ENCODE results near the gene IGSF3.
"Not testable (repeated sequence)": the region's sequence is repeated elsewhere in the genome, so short reads cannot be mapped to it uniquely, and the experiment has no call there.

The IGSF3 gene

GRCh38 chr1:116631996-116632925, 35.3 kb downstream of the IGSF3 start:
- in situ Hi-C loops (cut with HindIII; ENCODE audit: low sequenced_read_pairs); H3K4me3 ChIP-seq (ENCODE audit: low read depth, low read length); DNase-seq (ENCODE audit: low read depth): not testable (repeated sequence)

- H3K4me3 ChIP-seq (ENCODE audit: low read depth, low read length); DNase-seq (ENCODE audit: low read depth); in situ Hi-C loops (cut with HindIII; ENCODE audit: low sequenced_read_pairs): not testable (repeated sequence)
Measured at GRCh38 chr1:116631554-116631953, 36.0 kb downstream of the IGSF3 start.

GRCh38 chr1:116630057-116630456, 37.5 kb downstream of the IGSF3 start:
- in situ Hi-C loops (cut with HindIII; ENCODE audit: low sequenced_read_pairs); DNase-seq (ENCODE audit: low read depth); H3K4me3 ChIP-seq (ENCODE audit: low read depth, low read length): not testable (repeated sequence)

- DNase-seq (ENCODE audit: low read depth); in situ Hi-C loops (cut with HindIII; ENCODE audit: low sequenced_read_pairs); H3K4me3 ChIP-seq (ENCODE audit: low read depth, low read length): not testable (repeated sequence)
Measured at GRCh38 chr1:116629441-116629840, 38.1 kb downstream of the IGSF3 start.

- in situ Hi-C loops (cut with HindIII; ENCODE audit: low sequenced_read_pairs), result no loop called here
- no peak for DNase-seq (ENCODE audit: low read depth)
- H3K4me3 ChIP-seq (ENCODE audit: low read depth, low read length), result no peak overlapping the region
- no peak for TF ChIP-seq CTCF (IDR thresholded peaks at IDR 0.05; ENCODE audit: low read depth, low read length, missing control alignments)
Measured at GRCh38 chr1:116628448-116628847, 39.1 kb downstream of the IGSF3 start.

GRCh38 chr1:116627357-116627756, 40.2 kb downstream of the IGSF3 start:
- H3K4me3 ChIP-seq (ENCODE audit: low read depth, low read length); DNase-seq (ENCODE audit: low read depth); in situ Hi-C loops (cut with HindIII; ENCODE audit: low sequenced_read_pairs): not testable (repeated sequence)

GRCh38 chr1:116626915-116627314, 40.6 kb downstream of the IGSF3 start:
- H3K4me3 ChIP-seq (ENCODE audit: low read depth, low read length); DNase-seq (ENCODE audit: low read depth); in situ Hi-C loops (cut with HindIII; ENCODE audit: low sequenced_read_pairs): not testable (repeated sequence)

GRCh38 chr1:116625155-116625554, 42.4 kb downstream of the IGSF3 start:
- H3K4me3 ChIP-seq (ENCODE audit: low read depth, low read length); in situ Hi-C loops (cut with HindIII; ENCODE audit: low sequenced_read_pairs); DNase-seq (ENCODE audit: low read depth): not testable (repeated sequence)

GRCh38 chr1:116624040-116624439, 43.5 kb downstream of the IGSF3 start:
- DNase-seq (ENCODE audit: low read depth), result no peak
- no peak overlapping the region for H3K4me3 ChIP-seq (ENCODE audit: low read depth, low read length)
- no peak for TF ChIP-seq CTCF (IDR thresholded peaks at IDR 0.05; ENCODE audit: low read depth, low read length, missing control alignments)
- in situ Hi-C loops (cut with HindIII; ENCODE audit: low sequenced_read_pairs), result no loop called here

- H3K4me3 ChIP-seq (ENCODE audit: low read depth, low read length); in situ Hi-C loops (cut with HindIII; ENCODE audit: low sequenced_read_pairs); DNase-seq (ENCODE audit: low read depth): not testable (repeated sequence)
Measured at GRCh38 chr1:116622496-116622895, 45.0 kb downstream of the IGSF3 start.

GRCh38 chr1:116621756-116622155, 45.8 kb downstream of the IGSF3 start:
- H3K4me3 ChIP-seq (ENCODE audit: low read depth, low read length); in situ Hi-C loops (cut with HindIII; ENCODE audit: low sequenced_read_pairs); DNase-seq (ENCODE audit: low read depth): not testable (repeated sequence)

- H3K4me3 ChIP-seq (ENCODE audit: low read depth, low read length); in situ Hi-C loops (cut with HindIII; ENCODE audit: low sequenced_read_pairs); DNase-seq (ENCODE audit: low read depth): not testable (repeated sequence)
Measured at GRCh38 chr1:116620392-116620791, 47.1 kb downstream of the IGSF3 start.

GRCh38 chr1:116619106-116619505, 48.4 kb downstream of the IGSF3 start:
- in situ Hi-C loops (cut with HindIII; ENCODE audit: low sequenced_read_pairs); DNase-seq (ENCODE audit: low read depth); H3K4me3 ChIP-seq (ENCODE audit: low read depth, low read length): not testable (repeated sequence)

GRCh38 chr1:116617808-116618207, 49.7 kb downstream of the IGSF3 start:
- DNase-seq (ENCODE audit: low read depth); in situ Hi-C loops (cut with HindIII; ENCODE audit: low sequenced_read_pairs); H3K4me3 ChIP-seq (ENCODE audit: low read depth, low read length): not testable (repeated sequence)

- DNase-seq (ENCODE audit: low read depth); in situ Hi-C loops (cut with HindIII; ENCODE audit: low sequenced_read_pairs); H3K4me3 ChIP-seq (ENCODE audit: low read depth, low read length): not testable (repeated sequence)
Measured at GRCh38 chr1:116613825-116614224, 53.7 kb downstream of the IGSF3 start.

Data from astrocyte of the cerebellum (primary cell).